Measurements from ENCODE around the gene BHMT2. TPM values are rescaled to one million over a fixed set of nuclear protein-coding genes. Genes with fewer than 3 reads are reported as not detected.

BHMT2 gene
- total RNA-seq, 1 experiment from 2014 or later: not detected

GRCh38 chr5:79112703-79113058 lies 43.1 kb downstream of the BHMT2 start:
- peaks cover 4% of the 10 kb centered on the region for H3K36me3 Mint-ChIP-seq (ENCODE audit: insufficient read depth, unreplicated experiment)
- TF ChIP-seq, protein P1, sequence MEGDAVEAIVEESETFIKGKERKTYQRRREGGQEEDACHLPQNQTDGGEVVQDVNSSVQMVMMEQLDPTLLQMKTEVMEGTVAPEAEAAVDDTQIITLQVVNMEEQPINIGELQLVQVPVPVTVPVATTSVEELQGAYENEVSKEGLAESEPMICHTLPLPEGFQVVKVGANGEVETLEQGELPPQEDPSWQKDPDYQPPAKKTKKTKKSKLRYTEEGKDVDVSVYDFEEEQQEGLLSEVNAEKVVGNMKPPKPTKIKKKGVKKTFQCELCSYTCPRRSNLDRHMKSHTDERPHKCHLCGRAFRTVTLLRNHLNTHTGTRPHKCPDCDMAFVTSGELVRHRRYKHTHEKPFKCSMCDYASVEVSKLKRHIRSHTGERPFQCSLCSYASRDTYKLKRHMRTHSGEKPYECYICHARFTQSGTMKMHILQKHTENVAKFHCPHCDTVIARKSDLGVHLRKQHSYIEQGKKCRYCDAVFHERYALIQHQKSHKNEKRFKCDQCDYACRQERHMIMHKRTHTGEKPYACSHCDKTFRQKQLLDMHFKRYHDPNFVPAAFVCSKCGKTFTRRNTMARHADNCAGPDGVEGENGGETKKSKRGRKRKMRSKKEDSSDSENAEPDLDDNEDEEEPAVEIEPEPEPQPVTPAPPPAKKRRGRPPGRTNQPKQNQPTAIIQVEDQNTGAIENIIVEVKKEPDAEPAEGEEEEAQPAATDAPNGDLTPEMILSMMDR (IDR thresholded peaks at IDR 0.05; ENCODE audit: unreplicated experiment): no peak
- BruUV-seq (replicated peaks): no TSS peak
- peaks cover 77% of the 10 kb centered on the region for H3K27me3 Mint-ChIP-seq (ENCODE audit: unreplicated experiment)
- no peak overlapping the region for H3K27ac Mint-ChIP-seq (ENCODE audit: unreplicated experiment)
- intact Hi-C loops (cut with micrococcal nuclease; ENCODE audit: unreplicated experiment): no loop called here
- DNase-seq: no peak
- H3K9me3 Mint-ChIP-seq (ENCODE audit: low read depth, unreplicated experiment): no peaks in the 10 kb centered on the region
- no peak overlapping the region for H3K4me3 Mint-ChIP-seq (ENCODE audit: low read depth, unreplicated experiment)
- CTCF ChIA-PET: interaction anchor here (1.8 kb wide), 1 partner anchor 20 kb away, joined by 4 read pairs; no protein-coding TSS in a partner anchor
- H3K4me1 Mint-ChIP-seq (ENCODE audit: low read depth, unreplicated experiment): no peaks in the 10 kb centered on the region

DNA sequence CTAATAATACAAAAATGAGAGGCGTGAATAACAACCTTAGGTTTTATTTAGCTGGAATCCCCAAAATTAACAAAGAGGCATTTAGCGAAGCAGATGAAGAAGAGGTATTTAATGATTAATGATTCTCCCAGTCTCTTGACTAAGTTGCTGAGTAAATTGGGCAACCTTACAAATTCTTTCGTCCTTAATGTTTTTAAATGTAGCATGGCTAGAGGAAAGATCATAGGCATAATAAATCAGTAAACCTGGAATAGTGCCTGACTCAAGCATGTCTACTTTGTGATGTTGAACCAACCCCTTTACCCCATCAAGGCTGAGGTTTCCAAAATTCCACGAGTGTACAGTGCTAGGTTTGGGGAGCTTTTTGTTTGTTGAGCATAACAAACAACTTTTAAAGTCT lies 49.9 kb downstream of the BHMT2 start:
- BruUV-seq (replicated peaks): no TSS peak
- Mint-ChIP-seq H3K27ac (ENCODE audit: unreplicated experiment) (no peak overlapping the region), H3K27me3 (ENCODE audit: unreplicated experiment) (peaks cover 10% of the 10 kb centered on the region), H3K36me3 (ENCODE audit: insufficient read depth, unreplicated experiment) (no peaks in the 10 kb centered on the region), H3K4me1 (ENCODE audit: low read depth, unreplicated experiment) (no peaks in the 10 kb centered on the region), H3K9me3 (ENCODE audit: low read depth, unreplicated experiment) (no peaks in the 10 kb centered on the region), H3K4me3 (ENCODE audit: low read depth, unreplicated experiment) (no peak overlapping the region)
- intact Hi-C loops (cut with micrococcal nuclease; ENCODE audit: unreplicated experiment): no loop called here
- DNase-seq: no peak
- TF ChIP-seq, protein P1 (IDR thresholded peaks at IDR 0.05; ENCODE audit: unreplicated experiment): no peak
- CTCF ChIA-PET: no interaction called here

- H3K4me1 Mint-ChIP-seq (ENCODE audit: low read depth, unreplicated experiment): no peaks in the 10 kb centered on the region
- H3K36me3 Mint-ChIP-seq (ENCODE audit: insufficient read depth, unreplicated experiment): no peaks in the 10 kb centered on the region
- H3K9me3 Mint-ChIP-seq (ENCODE audit: low read depth, unreplicated experiment): no peaks in the 10 kb centered on the region
- intact Hi-C loops (cut with micrococcal nuclease; ENCODE audit: unreplicated experiment): no loop called here
- no TSS peak for BruUV-seq (replicated peaks)
- H3K4me3 Mint-ChIP-seq (ENCODE audit: low read depth, unreplicated experiment): no peak overlapping the region
- peaks cover 3% of the 10 kb centered on the region for H3K27me3 Mint-ChIP-seq (ENCODE audit: unreplicated experiment)
- TF ChIP-seq, protein P1 (IDR thresholded peaks at IDR 0.05; ENCODE audit: unreplicated experiment): no peak
- DNase-seq: no peak
- no peak overlapping the region for H3K27ac Mint-ChIP-seq (ENCODE audit: unreplicated experiment)
- CTCF ChIA-PET: no interaction called here
These were observed 50.7 kb downstream of the BHMT2 start for GRCh38 chr5:79120221-79120620.

DNA sequence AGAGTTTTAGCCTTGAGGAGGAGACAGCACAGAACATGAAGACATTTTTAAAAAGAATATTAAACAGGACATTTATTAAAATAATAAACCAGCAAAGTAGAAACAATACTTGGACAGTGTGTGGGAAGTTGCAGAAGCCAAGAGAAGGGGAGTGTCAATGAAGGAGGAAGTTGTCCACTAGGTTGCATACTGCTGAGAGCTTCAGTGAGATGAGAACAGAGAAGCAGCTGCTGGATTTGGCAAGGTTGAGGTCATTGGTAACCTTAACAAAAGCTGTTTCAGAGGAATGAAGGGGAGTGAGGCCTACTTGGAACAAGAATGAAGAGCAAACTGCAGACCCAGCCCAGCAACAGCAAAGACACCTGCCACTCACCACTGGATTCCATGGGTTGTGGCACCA lies 53.4 kb downstream of the BHMT2 start:
- Mint-ChIP-seq H3K4me1 (ENCODE audit: low read depth, unreplicated experiment) (no peaks in the 10 kb centered on the region), H3K36me3 (ENCODE audit: insufficient read depth, unreplicated experiment) (no peaks in the 10 kb centered on the region), H3K27ac (ENCODE audit: unreplicated experiment) (no peak overlapping the region), H3K9me3 (ENCODE audit: low read depth, unreplicated experiment) (no peaks in the 10 kb centered on the region), H3K27me3 (ENCODE audit: unreplicated experiment) (no peaks in the 10 kb centered on the region), H3K4me3 (ENCODE audit: low read depth, unreplicated experiment) (no peak overlapping the region)
- no TSS peak for BruUV-seq (replicated peaks)
- no peak for DNase-seq
- TF ChIP-seq, protein P1 (IDR thresholded peaks at IDR 0.05; ENCODE audit: unreplicated experiment): no peak
- intact Hi-C loops (cut with micrococcal nuclease; ENCODE audit: unreplicated experiment): no loop called here
- CTCF ChIA-PET: no interaction called here

All from Calu3 (cell line).